ENCODE measurements around the gene ICAM1.
A peak's percentile ranks its signal among the peaks of the same experiment; 100 is the strongest.
"Not testable (repeated sequence)": the region's sequence is repeated elsewhere in the genome, so short reads cannot be mapped to it uniquely, and the experiment has no call there.

ICAM1 gene

GRCh38 chr19:10279737-10280442 lies 9.0 kb downstream of the ICAM1 start:
- no peak for DNase-seq

- not testable (repeated sequence) for DNase-seq
Measured at GRCh38 chr19:10282043-10282442, 11.1 kb downstream of the ICAM1 start.

GRCh38 chr19:10283301-10284064 lies 12.6 kb downstream of the ICAM1 start:
- DNase-seq: no peak

GRCh38 chr19:10284065-10284959 lies 13.4 kb downstream of the ICAM1 start:
- no peak for DNase-seq

GRCh38 chr19:10284960-10285278 lies 14.0 kb downstream of the ICAM1 start:
- no peak for DNase-seq

- no peak for DNase-seq
Measured at GRCh38 chr19:10285393-10285792, 14.5 kb downstream of the ICAM1 start.

GRCh38 chr19:10286803-10287737 lies 16.1 kb downstream of the ICAM1 start, which contains the start of gene ICAM4:
ICAM4 (plus strand) TSS chr19:10286955; CDS start chr19:10287013, 58 bp downstream.
- peak; percentile 52 for DNase-seq

GRCh38 chr19:10288662-10289166 lies 17.8 kb downstream of the ICAM1 start:
- DNase-seq: peak; percentile 4

- DNase-seq: peak; percentile 76
Measured at GRCh38 chr19:10289167-10289835, 18.4 kb downstream of the ICAM1 start.

GRCh38 chr19:10289836-10290356 lies 19.0 kb downstream of the ICAM1 start, which contains the start of gene ICAM5:
ICAM5 (plus strand) TSS chr19:10289952; CDS start chr19:10290044, 92 bp downstream.
- peak; percentile 52 for DNase-seq

- peak; percentile 4 for DNase-seq
Measured at GRCh38 chr19:10290357-10290875, 19.5 kb downstream of the ICAM1 start.

- DNase-seq: peak; percentile 35
Measured at GRCh38 chr19:10290876-10291553, 20.1 kb downstream of the ICAM1 start.

GRCh38 chr19:10291554-10292205 lies 20.8 kb downstream of the ICAM1 start:
- DNase-seq: no peak

GRCh38 chr19:10292206-10292788 lies 21.4 kb downstream of the ICAM1 start:
- no peak for DNase-seq

- DNase-seq: no peak
Measured at GRCh38 chr19:10292789-10293636, 22.1 kb downstream of the ICAM1 start.

GRCh38 chr19:10293637-10294367 lies 22.9 kb downstream of the ICAM1 start:
- no peak for DNase-seq

GRCh38 chr19:10294368-10294697 lies 23.4 kb downstream of the ICAM1 start:
- DNase-seq: no peak

All from NCI-H2171 (cell line).